NCI-H2227 (cell line): ENCODE data around the gene RPL28.
A peak's percentile ranks its signal among the peaks of the same experiment; 100 is the strongest.

Experiments used
- DNase-seq: peaks from one replicate; lab custom pipeline; 2025; ENCODE audit not compliant: unreplicated experiment; lab: John Stamatoyannopoulos, UW

The RPL28 gene

GRCh38 chr19:55353356-55353802 is 32.4 kb upstream of the RPL28 start:
- no peak for DNase-seq

- DNase-seq: peak; percentile 88
These were observed 31.7 kb upstream of the RPL28 start for GRCh38 chr19:55353803-55354697.

- DNase-seq: no peak
These were observed 31.0 kb upstream of the RPL28 start, which contains the start of gene COX6B2 for GRCh38 chr19:55354698-55355212. COX6B2 (minus strand) TSS chr19:55354719; CDS start chr19:55354521, 198 bp downstream.

- no peak for DNase-seq
These were observed 30.4 kb upstream of the RPL28 start for GRCh38 chr19:55355213-55355821.

GRCh38 chr19:55358493-55358892 is 27.2 kb upstream of the RPL28 start:
- no peak for DNase-seq

DNA sequence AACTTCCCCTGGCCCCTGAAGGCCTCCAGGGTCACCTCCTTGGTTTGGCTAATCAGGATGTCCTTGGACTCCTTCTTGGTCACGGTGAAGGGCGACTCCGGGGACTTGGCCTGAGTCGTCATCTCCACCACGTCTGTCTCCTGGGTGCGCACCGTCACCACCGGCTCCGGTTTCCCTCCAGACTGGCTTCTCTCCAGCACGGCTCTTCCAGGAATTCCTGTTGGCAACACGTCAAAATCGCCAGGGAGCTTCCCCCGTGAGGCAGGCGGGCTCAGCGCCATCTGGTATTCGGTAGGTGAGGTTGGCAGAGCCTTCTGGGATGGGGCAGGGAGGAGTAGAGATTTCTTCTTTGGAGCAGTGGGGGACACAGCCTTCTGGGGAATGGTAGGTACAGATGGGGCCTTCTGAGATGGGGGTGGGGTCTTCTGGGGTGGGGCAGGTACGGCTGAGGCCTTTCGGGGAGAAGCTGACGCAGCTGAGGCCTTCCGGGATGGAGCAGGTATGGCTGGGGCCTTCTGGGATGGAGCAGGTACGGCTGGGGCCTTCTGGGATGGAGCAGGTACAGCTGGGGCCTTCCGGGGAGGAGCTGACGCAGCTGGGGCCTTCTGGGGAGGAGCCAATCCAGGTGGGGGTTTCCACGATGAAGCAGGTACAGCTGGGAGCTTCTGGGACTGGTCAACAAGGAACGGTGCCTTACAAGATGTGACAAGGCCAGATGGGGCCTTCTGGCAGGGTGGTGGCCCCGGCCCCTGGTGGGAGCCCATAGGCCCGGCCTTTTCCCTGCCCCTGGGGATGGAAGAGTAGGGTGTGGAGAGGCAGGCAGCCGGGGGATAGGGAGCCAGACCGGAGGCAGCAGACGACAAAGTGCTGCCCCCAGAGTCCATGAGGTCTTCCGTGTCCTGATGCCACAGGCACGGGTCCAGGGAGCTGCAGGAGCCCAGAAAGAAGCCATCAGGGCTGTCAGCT is 26.5 kb upstream of the RPL28 start:
- no peak for DNase-seq

- DNase-seq: no peak
These were observed 24.8 kb upstream of the RPL28 start for GRCh38 chr19:55360902-55361301.

DNA sequence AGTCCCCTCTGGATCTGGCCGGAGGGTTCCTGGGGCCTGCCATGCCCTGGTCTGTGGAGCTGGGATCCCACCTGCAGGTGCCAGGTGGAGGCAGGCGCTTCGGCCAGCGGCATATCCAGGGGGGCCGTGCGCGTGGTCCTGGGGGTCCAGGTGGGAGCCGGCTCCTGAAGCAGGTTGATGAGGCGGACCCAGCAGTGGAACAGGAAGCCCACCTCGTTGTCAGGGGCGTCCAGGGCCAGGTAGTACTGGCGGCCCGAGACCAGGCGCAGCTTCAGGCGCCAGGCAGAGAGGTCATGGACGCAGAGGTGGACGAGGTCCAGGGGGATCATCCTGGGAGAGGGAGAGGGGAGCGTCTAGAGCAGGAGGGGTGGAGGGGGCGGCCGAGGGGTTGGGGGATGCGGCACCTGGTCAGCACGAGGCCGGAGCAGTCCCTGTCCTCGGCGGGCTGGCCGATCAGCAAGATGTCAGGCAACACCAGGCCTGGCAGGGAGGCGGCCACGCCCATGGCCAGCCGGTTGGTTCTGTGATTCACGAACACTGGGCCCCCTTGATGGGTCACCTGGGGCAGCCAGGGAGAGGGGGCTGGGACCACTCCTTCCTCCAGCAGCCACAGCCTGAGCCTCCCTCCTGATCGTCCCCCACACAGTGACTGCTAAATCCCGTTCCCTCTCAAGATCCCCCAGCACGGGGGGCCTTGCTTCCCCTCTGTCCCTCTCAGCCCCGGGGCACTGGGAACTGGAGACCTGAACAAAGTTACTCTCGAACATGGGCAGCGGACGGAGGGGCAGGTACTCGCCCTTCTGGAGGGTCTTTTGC is 23.4 kb upstream of the RPL28 start:
- no peak for DNase-seq

- no peak for DNase-seq
These were observed 22.6 kb upstream of the RPL28 start, which contains the start of gene GARIN5B for GRCh38 chr19:55362990-55363716. GARIN5B (minus strand) TSS chr19:55363260; CDS start chr19:55363066, 194 bp downstream.

- no peak for DNase-seq
These were observed 20.5 kb upstream of the RPL28 start for GRCh38 chr19:55365245-55365644.

- DNase-seq: no peak
These were observed 19.8 kb upstream of the RPL28 start for GRCh38 chr19:55365964-55366363.

DNA sequence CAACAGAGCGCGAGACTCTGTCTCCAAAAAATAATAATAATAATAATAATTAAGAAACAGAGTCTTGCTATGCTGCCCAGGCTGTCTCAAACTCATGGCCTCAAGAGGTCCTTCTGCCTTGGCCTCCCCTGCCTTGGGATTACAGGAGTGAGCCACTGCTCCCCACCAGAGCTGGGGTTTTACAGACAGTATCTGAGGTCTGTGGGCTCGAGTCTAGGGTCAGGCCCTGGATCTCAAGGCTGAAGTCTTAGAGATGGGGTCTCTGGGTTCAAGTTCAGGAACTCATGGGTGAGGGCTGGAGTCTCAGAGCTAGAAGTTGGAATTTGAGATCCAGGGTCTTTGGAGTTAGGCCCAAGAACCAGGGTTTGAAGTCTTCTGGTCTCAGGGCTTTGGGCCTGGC is 18.9 kb upstream of the RPL28 start:
- DNase-seq: no peak

DNA sequence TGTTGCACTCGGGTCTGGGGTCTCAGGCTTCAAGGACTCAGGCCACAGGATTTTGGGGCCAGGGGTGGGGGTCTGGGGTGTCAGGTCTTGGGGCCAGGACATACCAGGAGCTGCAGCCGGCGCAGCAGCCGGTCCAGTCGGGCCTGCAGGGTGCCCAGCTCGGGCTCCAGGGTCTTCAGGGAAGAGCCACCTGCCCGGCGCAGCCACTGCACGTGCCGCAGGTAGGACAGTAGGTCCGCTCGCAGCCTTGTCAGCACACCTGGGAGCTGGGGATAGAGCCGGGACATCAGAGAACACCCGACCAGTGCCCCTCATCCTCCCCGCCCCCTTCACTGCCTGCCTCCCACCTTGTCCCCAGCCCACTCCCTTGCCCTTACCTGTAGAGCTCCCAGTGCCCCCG is 17.6 kb upstream of the RPL28 start:
- DNase-seq: no peak

DNA sequence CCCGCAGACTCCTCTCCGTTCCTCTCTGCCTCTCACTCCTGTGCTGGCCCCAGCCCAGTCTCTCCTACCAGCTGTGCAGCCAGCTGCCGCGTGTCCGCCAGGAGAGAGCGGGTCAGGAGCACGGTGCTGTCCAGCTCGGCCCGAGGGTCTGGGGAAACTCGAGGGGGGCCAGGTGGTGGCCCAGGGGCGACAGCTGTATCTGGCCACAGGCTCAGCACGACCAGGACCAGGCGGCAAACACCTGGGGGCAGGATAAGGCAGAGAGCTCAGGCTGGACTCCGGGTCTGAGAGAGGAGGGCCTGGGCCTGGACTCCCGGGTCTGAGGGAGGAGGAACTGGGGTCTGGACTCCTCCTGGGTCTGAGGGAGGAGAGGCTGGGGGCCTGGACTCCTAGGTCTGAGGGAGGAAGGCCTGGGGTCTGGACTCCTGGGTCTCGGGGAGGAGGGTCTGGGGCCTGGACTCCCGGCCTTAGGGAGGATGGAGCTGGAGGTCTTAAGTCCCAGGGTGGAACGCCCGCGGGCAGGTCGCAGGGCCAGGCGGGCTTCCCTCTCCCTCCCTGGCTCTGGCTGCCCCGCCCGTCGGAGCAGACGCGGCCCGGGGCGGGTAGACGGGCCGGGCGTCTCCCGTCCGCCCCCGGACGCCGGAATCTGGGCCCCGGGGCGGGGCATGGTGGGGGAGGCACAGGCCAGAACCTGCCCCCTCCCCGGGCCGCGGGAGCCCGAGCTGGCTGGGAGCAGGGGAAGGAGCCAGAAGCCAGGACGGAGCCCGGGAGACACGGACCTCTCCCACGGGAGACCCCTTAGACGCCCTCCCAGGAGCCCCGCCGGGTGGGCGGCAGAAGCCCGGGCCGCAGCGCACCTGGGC is 16.8 kb upstream of the RPL28 start:
- peak; percentile 75 for DNase-seq

DNA sequence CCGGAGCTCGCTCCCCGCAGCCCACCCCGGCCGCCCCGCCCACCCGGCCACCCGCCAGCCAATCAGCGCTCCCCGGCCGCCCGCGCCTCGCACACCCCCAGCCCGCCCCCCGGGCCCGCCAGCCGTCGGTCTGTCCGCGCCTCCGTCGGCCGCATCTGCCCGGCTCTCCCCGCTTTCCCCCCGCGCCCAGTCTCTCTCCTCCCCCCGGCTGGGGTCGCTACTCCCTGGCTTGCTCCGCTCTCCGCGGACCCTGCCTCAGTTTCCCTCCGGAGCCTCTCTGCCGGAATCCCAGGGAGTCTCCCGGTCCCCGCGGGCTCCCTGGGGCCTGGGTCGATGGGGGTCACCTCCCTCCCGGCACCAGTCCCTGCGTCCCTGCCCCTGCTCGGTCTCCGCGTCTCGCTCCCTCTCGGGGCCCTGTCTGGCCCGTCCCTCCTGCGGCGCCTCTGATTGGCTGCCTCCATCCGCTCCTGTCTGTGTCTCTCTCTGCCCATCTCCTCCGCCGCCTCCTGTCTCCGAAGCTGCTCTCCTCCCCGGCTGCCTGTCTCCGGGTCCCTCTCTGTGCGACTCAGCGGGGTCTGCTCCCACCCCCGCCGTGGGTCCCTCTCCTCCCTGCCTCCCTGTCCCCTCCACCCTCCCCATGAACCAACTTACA is 16.0 kb upstream of the RPL28 start:
- peak; percentile 93 for DNase-seq

GRCh38 chr19:55370305-55370988 is 15.3 kb upstream of the RPL28 start, which contains the start of gene IL11:
IL11 (minus strand) TSS chr19:55370463; CDS start chr19:55370310, 153 bp downstream.
- no peak for DNase-seq
